GM18505 (cell line): Measurements from ENCODE around the gene VANGL2.

Source experiments
- ATAC-seq: cut with Tn5 transposase; IDR thresholded peaks from one replicate; pipeline ENCODE4 v1.9.1; 2021; ENCODE audit not compliant: unreplicated experiment
- POLR2A ChIP-seq: IDR thresholded peaks from 4 replicates; pipeline ENCODE4 v1.6.1; 2011; ENCODE audit warnings: borderline replicate concordance; ENCODE audit not compliant: insufficient read depth, insufficient read length; ENCODE audit errors: extremely low read depth

VANGL2 gene

DNA sequence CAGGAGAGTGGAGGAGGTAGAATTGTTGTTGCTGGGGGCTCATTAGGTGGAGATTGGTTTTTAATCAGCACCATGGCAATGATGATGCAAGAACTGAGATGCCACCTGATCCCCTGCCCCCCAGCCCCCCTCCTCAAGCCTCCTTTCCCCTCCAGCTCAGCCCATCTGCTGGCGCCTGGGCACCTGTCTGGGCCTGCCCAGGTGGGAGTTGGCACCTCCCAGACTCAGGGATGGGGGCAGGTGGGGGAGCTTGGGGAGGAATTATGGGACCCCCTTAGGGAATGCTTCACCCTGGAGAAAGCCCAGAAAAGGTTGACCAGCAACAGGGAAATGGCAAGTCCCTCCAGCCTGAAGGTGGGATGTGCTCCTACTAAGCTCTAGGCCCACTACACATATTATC, 35.0 kb upstream of the VANGL2 start:
- ATAC-seq = no peak
- no peak for TF ChIP-seq POLR2A

DNA sequence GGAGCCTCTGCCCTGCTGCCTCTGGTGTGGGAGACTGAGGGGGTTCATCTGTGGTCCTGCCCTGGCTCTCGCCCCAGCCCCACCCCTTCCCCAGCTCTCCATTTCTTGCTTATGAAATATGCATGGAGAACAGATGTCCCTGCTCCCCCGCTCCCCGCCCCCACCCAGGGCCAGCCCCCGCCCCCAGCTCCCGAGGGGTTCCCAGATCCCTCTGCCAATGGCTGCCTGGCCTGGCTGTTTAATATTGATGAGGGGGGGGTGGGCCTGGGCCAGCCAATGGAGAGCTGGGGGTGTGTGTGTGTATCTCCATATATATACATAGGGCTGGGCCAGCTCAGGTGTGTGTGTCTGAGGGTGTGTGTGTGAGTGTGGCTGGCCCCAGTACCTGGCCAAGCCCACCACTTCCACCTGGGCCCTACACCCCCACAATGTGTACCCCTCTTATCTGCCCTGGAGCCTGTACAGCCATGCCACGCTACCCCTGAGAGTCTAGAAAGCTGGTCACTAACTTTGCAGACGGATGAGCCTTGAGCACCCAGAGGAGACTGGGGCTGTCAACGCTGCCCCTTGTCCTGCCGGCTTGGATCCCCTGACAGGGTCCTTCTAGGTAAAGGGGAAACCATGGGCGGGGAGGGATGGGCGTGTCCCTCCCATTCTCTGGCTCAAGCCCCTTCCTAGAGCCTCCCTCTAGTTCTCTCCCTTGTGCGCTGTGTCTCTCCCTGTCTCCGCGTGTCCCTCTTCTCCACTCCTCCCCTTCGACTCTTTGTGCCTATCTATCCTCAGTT, 33.4 kb upstream of the VANGL2 start, which contains the start of gene NHLH1:
Gene NHLH1, plus strand, starts transcription at position 341 of the 785 bp plus-strand sequence. CDS start 3,661 bp downstream, outside the sequence.
- no peak for ATAC-seq
- no peak for TF ChIP-seq POLR2A

DNA sequence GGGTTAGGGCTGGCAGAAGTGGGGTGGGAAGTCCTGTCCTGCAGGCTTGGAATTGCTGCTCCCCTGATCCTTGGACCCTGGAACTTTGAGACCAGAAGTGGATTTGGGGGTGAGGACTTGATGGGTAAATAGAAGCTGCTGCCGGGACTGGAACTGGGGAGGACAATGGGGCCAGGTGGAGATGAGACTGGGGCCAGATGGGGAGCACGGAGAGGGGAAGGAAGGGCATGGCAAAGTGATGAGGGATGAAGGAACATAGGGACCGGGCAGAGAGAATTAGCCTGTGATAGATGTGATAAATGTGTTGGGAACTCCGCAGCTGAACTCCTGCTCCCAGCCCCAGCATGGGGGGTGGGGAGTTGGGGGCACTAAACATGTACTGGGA, 32.9 kb upstream of the VANGL2 start:
- no peak for ATAC-seq
- no peak for TF ChIP-seq POLR2A

DNA sequence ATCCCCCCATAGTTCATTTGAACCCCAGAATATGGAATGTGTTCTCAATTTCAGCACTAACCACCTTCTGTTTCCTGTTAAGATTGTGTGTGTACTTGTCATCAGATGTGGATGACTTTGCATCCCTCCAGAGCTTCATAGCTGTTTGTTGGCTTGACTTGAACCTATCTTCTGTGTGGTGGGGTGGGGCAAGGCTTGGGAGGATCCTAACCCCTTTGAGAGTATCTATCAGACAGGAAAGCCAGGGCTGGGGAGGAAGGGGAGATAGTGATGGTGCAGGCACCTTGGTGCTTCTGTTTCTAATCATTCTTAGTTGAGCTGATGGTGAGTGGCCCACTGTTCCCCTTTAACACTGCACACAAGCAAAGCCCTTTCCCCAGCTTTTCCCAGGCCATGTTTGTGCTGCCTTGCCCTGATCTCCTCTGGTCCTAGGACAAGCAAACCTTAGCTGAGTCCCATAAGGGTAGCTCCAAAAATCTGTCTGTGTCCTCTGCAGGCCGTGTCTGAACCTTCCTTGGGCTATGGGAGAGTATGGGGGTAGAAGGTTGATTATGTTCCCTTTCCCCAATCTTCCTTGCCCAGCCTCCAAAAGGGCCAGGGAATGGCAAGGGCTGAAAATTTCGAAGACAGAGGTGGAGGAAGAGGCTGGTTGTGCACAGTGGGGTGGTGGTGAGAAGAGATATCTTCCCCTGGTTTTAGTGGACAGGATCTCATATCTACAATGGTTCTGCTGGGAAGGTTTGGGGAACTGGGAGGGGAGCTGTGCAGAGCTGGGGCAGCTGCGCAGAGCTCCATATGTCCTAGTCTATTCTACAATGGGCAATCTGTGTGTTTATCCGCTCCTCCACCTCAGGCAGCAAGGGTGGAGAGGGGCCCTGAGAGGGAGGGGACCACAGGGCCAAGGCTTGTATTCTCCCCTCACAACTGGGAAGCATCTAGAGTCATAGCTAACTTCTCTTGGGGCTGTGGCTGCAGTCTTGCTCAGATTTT, 32.1 kb upstream of the VANGL2 start:
- no peak for ATAC-seq
- no peak for TF ChIP-seq POLR2A

DNA sequence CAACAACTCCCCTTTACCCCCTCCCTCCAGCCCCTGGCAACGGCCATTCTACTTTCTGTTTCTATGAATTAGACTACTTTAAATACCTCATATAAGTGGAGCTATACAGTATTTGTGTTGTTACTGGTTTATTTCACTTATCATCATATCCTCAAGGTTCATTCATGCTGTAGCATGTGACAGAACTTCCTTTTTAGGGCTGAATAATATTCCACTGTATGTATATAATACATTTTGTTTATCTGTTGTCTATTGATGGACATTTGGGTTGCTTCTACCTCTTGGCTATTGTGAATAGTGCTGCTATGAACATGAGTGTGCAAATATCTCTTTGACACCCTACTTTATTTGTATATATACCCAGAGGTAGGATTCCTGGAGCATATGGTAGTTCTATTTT, 31.3 kb upstream of the VANGL2 start:
- TF ChIP-seq POLR2A = no peak
- no peak for ATAC-seq

DNA sequence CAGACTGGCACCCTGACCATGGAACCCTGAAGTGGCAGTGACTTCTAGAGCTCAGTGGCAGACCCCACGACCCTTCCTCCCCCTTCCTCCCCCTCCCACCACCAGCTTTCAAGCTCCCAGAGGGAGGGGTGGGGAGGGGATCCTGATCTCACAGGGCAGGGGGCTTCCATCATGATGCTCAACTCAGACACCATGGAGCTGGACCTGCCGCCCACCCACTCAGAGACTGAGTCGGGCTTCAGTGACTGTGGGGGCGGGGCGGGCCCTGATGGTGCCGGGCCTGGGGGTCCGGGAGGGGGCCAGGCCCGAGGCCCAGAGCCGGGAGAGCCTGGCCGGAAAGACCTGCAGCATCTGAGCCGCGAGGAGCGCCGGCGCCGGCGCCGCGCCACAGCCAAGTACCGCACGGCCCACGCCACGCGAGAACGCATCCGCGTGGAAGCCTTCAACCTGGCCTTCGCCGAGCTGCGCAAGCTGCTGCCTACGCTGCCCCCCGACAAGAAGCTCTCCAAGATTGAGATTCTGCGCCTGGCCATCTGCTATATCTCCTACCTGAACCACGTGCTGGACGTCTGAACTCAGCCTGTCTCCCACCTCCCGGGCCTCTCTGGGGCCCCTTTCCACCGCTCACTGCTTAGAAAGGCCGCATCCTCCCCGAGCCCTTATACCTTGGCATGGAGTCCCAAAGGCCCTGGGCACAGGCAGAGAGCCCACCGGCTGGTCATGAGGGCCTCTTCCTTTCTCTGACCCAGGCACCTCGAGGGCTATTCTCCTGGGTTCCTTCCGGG, 29.6 kb upstream of the VANGL2 start:
- ATAC-seq = no peak
- TF ChIP-seq POLR2A = no peak

DNA sequence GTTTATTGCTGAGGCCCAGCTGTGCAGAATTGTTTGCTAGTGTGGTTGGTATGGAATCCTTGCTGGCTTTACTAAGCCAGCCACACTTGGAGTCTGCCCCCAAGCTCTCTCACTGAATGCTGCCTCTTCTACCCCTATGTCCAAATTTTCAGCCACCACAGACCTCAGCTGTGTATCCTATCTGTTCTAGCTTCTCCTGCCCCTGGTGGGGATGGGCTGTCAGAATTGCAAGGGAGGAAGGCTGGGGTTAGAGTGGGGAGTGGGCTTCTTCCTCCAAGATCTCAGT, 29.1 kb upstream of the VANGL2 start:
- no peak for ATAC-seq
- TF ChIP-seq POLR2A = no peak

DNA sequence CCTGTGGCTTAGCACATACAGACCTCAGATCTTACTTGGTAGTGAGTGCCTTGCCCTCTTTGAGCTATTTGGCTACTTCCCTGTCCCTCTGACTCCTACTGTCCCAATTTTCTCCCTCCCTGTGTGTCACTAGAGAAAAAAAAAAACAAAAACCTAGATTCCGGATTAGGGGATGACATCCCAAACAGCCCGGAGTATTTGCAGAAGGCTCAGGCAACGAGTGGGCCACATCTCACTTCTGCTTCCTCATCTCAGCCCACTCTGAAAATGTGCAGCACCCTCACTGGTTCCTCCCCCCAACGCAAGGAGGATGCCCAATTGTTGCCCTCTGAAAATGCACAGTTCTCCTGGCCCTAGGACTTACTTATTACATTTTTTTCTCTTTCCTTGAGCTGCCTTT, 28.6 kb upstream of the VANGL2 start:
- TF ChIP-seq POLR2A = no peak
- ATAC-seq = no peak

DNA sequence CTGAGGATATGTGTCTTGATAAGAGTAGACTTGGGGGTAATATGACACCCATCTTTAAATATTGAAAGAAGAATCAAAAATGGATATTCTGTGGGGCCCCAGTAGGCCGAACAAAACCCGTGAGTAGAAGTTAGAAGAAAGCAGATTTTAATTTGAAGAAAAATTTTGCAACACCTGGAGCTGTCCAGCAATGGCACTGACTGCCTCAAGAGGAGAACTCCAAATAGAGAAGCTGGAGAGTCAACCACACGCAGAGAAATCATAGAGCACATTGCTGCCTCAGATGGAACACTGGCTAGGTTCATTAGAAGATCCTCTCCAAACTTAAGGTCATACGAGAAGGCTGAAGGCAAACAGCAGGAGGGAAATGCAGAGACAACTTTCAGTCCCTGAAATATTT, 26.7 kb upstream of the VANGL2 start:
- ATAC-seq = no peak
- TF ChIP-seq POLR2A = no peak

DNA sequence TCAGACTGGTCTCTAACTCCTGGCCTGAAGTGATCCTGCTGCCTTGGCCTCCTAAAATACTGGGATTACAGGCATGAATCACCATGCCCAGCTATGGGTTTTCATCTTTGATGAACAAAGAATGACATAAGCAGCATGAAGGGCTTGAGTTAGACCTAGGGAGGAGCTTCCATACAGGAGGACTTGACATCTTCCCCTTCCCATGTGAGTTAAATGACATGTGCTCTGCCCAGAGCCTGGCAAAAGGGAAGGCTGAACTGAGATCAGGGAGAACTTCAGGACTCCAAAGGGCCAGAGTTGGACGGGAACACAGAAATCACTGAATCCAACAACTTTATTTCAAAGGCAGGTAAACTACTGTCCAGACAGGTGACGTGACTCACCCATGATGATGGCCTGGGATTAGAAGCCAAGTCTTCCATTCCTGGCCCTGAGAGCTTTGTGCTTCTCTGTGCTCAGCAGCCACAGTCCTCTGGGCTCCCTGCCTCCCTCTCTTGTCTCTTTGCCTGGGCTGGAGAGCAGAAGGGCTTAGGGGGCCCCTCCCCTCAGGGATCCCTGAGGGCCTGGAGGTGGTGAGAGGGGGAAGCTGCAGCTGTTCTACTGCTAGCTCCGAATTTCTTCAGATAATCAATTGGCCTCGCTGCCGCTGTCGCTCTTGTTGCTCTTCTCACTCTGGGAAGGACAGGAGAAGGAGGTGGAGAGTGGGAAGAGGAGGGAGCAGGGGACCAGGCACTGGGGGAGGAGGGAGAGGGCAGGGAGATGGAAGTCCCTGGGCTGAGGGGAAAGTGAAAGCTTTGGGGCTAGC, 25.9 kb upstream of the VANGL2 start:
- TF ChIP-seq POLR2A = no peak

DNA sequence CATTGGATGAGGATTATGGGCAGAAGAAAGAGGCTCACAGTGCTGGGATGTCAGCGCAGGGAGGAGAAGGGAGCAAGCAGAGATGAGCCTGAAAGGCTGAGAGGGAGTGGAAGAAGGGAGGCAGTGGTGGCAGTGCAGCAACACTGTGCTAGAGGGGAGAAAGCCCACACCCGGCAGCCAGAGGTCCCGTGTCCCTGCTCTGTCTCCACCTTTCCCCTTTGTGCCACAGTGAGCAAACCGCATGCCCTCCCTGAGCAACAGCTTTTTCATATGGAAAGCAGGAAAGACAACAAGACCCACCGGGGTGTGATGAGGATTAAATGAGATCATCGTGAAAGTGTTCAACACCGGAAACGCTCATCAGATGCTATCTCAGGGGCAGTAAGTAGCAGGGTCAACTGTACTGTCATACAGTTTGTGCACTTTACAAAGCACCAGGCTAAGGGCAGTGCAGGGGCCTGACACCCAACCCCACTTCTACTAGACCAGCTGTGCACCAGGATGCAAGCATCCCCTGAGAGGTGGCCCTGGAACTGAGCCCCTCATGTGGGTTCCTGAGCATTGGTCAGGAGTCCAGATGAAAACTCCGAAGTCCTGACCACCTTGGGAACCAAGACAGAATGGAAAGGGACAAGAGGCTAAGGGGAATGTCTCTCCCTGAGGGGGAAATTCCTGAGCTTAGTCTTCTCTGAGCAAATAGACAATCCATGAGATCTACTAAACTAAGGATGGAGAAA, 24.4 kb upstream of the VANGL2 start:
- no peak for ATAC-seq
- no peak for TF ChIP-seq POLR2A

More for the DNA sequence above, 25.9 kb upstream of the VANGL2 start:
- no peak for ATAC-seq
